ENCODE results near the gene ATP8A2. TPM values are rescaled to one million over a fixed set of nuclear protein-coding genes. Genes with fewer than 3 reads are reported as not detected.

ATP8A2 gene
- total and polyA plus RNA-seq, 9 of the 15 experiments (the other 6 are each of a cell fraction or from before 2014, with no cell fraction given) = under 0.01 to 0.33 (median 0.06) TPM; not detected in 4

DNA sequence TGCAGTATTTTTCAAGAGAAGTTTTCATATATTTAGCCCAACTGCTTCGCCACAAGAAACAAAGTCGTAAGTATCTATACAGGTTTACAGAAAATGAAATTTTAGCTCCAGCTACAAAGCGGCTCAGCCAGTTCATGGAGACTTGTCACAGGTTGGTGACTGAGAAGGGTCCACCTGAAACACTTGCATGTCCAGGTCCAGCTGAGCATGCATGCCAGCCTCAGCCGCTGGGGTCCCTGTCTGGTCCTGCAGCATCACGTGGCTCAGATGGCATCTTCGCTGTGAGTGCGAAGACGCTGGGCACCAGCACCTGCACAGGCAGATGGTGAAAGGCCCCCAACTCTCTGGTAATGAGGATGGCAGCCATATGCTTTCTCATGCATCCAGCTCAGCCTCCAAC, 616.2 kb downstream of the ATP8A2 start:
- Histone ChIP-seq H3K79me2 (ENCODE audit: control insufficient read depth, insufficient read depth, low read length) (no peaks in the 10 kb centered on the region), H2AFZ (ENCODE audit: low read depth, low read length) (no peak overlapping the region), H3K27ac (ENCODE audit: extremely low read depth, low read depth, low read length) (no peak overlapping the region), H3K4me1 (replicated peaks in 1 of 2; ENCODE audit: control insufficient read depth in 2 of 2, insufficient read depth in 2 of 2, low read length in 2 of 2) (no peaks in the 10 kb centered on the region), H4K20me1 (replicated peaks; ENCODE audit: control insufficient read depth, insufficient read depth, low read length) (no peaks in the 10 kb centered on the region), H3K4me2 (ENCODE audit: insufficient read depth, low read length) (no peak overlapping the region), H3K4me3 (no peak overlapping the region), H3K9me3 (replicated peaks; ENCODE audit: control insufficient read depth, insufficient read depth, low read depth, low read length) (no peaks in the 10 kb centered on the region), H3K36me3 (ENCODE audit: control insufficient read depth, insufficient read depth, low read length) (no peaks in the 10 kb centered on the region), H3K9me1 (ENCODE audit: control insufficient read depth, insufficient read depth, low read length) (no peaks in the 10 kb centered on the region), H3K9ac (ENCODE audit: insufficient read depth in 1 of 2, low read depth in 2 of 2, low read length in 2 of 2) (no peak overlapping the region), H3K27me3 (ENCODE audit: control insufficient read depth in 2 of 2, insufficient read depth in 2 of 2, low read length in 2 of 2) (no peaks in the 10 kb centered on the region; a peak in 1 of 5 replicates)
- CTCF ChIA-PET (ENCODE audit: low intra/inter-chr PET ratio) = no interaction called here
- DNase-seq (ENCODE audit: extremely low read depth in 1 of 4, low spot score in 3 of 4) = no peak
- intact Hi-C loops (cut with micrococcal nuclease) (no loop called here), in situ Hi-C loops (cut with MboI) (no loop called here)
- WGBS (ENCODE audit: insufficient coverage, low coverage, missing lambda C conversion rate) = 0% methylated on average over 6 of the region's 8 CpGs
- POLR2A ChIA-PET = no interaction called here
- ATAC-seq = no peak
- TF ChIP-seq MBD2 (IDR thresholded peaks at IDR 0.05; ENCODE audit: borderline replicate concordance, low read depth) = no peak
- TF ChIP-seq, protein P1, sequence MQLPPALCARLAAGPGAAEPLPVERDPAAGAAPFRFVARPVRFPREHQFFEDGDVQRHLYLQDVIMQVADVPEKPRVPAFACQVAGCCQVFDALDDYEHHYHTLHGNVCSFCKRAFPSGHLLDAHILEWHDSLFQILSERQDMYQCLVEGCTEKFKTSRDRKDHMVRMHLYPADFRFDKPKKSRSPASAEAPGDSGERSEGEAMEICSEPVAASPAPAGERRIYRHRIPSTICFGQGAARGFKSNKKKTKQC (CRISPR knock-in tag; IDR thresholded peaks at IDR 0.05) = no peak
- TF ChIP-seq ZNF140 (CRISPR knock-in tag; IDR thresholded peaks at IDR 0.05) = no peak
- TF ChIP-seq RB1 (IDR thresholded peaks at IDR 0.05; ENCODE audit: low read depth) = no peak
- TF ChIP-seq HDAC1 (IDR thresholded peaks at IDR 0.05) = no peak
- no peak for TF ChIP-seq PYGO2 (tag; IDR thresholded peaks at IDR 0.05)
- no TSS peak for BruUV-seq (replicated peaks)
- no peak for FAIRE-seq

DNA sequence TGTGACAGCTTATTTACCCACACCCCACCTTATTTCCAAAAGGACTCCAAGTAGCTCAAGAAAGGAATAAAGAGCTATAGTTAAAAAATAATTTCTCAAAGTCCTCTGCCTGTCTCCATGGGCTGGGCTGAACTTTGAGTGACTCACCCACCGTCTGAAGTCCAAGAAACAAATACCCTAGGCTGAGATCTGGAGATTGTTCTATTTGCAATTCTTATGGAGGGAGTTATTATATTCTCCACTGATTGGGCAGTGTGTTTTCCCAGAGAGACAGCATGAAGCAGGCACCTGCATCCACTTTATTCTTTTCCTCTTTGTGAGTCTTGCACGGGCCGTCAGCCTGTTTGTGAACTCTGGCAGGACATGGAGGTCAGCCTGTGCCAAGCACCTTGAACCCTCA, 616.9 kb downstream of the ATP8A2 start:
- Histone ChIP-seq H2AFZ (ENCODE audit: low read depth, low read length) (no peak overlapping the region), H3K9me3 (replicated peaks; ENCODE audit: control insufficient read depth, insufficient read depth, low read depth, low read length) (no peaks in the 10 kb centered on the region), H3K4me2 (ENCODE audit: insufficient read depth, low read length) (no peak overlapping the region), H3K27me3 (ENCODE audit: control insufficient read depth in 2 of 2, insufficient read depth in 2 of 2, low read length in 2 of 2) (no peaks in the 10 kb centered on the region; a peak in 1 of 5 replicates), H3K9me1 (ENCODE audit: control insufficient read depth, insufficient read depth, low read length) (no peaks in the 10 kb centered on the region), H3K36me3 (ENCODE audit: control insufficient read depth, insufficient read depth, low read length) (no peaks in the 10 kb centered on the region), H3K4me3 (no peak overlapping the region), H3K27ac (ENCODE audit: extremely low read depth, low read depth, low read length) (no peak overlapping the region), H3K4me1 (replicated peaks in 1 of 2; ENCODE audit: control insufficient read depth in 2 of 2, insufficient read depth in 2 of 2, low read length in 2 of 2) (no peaks in the 10 kb centered on the region), H4K20me1 (replicated peaks; ENCODE audit: control insufficient read depth, insufficient read depth, low read length) (no peaks in the 10 kb centered on the region), H3K9ac (ENCODE audit: insufficient read depth in 1 of 2, low read depth in 2 of 2, low read length in 2 of 2) (no peak overlapping the region), H3K79me2 (ENCODE audit: control insufficient read depth, insufficient read depth, low read length) (no peaks in the 10 kb centered on the region)
- DNase-seq (ENCODE audit: extremely low read depth in 1 of 4, low spot score in 3 of 4) (no peak), FAIRE-seq (no peak), ATAC-seq (no peak)
- ChIA-PET CTCF (ENCODE audit: low intra/inter-chr PET ratio) (no interaction called here), POLR2A (no interaction called here)
- no TSS peak for BruUV-seq (replicated peaks)
- WGBS (ENCODE audit: insufficient coverage, low coverage, missing lambda C conversion rate) = 16% methylated on average over 3 of the region's 3 CpGs
- intact Hi-C loops (cut with micrococcal nuclease) (no loop called here), in situ Hi-C loops (cut with MboI) (no loop called here)
- no peak for TF ChIP-seq ZBTB8A (IDR thresholded peaks at IDR 0.05; ENCODE audit: partially characterized antibody)
- no peak for TF ChIP-seq ZNF140 (CRISPR knock-in tag; IDR thresholded peaks at IDR 0.05)
- TF ChIP-seq ZZZ3 (IDR thresholded peaks at IDR 0.05) = no peak
- TF ChIP-seq, protein P2, sequence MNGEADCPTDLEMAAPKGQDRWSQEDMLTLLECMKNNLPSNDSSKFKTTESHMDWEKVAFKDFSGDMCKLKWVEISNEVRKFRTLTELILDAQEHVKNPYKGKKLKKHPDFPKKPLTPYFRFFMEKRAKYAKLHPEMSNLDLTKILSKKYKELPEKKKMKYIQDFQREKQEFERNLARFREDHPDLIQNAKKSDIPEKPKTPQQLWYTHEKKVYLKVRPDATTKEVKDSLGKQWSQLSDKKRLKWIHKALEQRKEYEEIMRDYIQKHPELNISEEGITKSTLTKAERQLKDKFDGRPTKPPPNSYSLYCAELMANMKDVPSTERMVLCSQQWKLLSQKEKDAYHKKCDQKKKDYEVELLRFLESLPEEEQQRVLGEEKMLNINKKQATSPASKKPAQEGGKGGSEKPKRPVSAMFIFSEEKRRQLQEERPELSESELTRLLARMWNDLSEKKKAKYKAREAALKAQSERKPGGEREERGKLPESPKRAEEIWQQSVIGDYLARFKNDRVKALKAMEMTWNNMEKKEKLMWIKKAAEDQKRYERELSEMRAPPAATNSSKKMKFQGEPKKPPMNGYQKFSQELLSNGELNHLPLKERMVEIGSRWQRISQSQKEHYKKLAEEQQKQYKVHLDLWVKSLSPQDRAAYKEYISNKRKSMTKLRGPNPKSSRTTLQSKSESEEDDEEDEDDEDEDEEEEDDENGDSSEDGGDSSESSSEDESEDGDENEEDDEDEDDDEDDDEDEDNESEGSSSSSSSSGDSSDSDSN (IDR thresholded peaks at IDR 0.05; ENCODE audit: borderline replicate concordance in 1 of 2, low read depth in 2 of 2, low read length in 2 of 2) = no peak

All from K562 (cell line).